Urothelium cell line (cell line): ENCODE data around the gene PCDHA10.

Experiments used
- DNase-seq: peaks from one replicate; pipeline ENCODE4 v3.0.0; 2011; ENCODE audit warnings: low spot score, mixed read lengths
- FAIRE-seq: peaks from 2 replicates; lab custom pipeline; 2011; peaks lifted over from hg19 to GRCh38; lab: Jason Lieb, UNC

PCDHA10 gene

DNA sequence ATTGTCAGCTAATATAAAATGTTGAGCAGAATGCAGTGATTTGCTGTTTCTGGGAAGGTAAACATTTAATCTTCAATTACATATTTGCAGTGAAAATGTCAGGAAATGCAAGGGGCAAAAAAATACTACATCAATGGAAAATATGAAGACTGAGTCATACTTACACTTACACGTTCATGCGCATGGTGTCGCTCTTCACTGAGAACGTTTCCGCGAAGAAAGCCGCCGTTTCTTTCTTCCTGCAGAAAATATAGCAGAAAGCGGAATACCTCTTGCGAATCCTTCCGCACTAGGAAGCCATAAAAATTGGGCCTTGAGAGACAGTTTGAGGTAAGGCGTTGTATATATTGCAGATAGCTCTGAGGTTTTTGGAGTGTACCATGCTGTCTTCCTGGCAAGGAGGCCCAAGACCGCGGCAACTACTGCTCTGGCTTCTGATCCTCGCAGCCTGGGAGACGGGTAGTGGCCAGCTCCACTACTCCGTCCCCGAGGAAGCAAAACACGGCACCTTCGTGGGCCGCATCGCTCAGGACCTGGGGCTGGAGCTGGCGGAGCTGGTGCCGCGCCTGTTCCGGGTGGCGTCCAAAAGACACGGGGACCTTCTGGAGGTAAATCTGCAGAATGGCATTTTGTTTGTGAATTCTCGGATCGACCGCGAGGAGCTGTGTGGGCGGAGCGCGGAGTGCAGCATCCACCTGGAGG is 26.3 kb downstream of the PCDHA10 start, which contains the start of gene PCDHA13:
PCDHA13 (plus strand) TSS at position 236 of the 702 bp plus-strand sequence; CDS start at position 381, 145 bp downstream.
- FAIRE-seq (no peak), DNase-seq (peak; percentile 12)

DNA sequence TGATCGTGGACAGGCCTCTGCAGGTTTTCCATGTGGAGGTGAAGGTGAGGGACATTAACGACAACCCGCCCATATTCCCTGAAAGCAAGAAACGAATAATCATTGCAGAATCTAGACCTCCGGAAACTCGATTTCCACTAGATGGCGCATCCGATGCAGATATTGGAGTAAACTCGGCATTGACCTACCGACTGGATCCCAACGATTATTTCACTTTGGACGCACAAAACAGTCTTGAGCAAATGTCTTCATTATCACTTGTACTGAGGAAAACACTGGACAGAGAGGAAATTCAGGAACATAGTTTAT is 26.8 kb downstream of the PCDHA10 start:
- peak; percentile 10 for DNase-seq
- FAIRE-seq = no peak

- FAIRE-seq = no peak
These were observed 27.7 kb downstream of the PCDHA10 start for GRCh38 chr5:140883373-140883772.

DNA sequence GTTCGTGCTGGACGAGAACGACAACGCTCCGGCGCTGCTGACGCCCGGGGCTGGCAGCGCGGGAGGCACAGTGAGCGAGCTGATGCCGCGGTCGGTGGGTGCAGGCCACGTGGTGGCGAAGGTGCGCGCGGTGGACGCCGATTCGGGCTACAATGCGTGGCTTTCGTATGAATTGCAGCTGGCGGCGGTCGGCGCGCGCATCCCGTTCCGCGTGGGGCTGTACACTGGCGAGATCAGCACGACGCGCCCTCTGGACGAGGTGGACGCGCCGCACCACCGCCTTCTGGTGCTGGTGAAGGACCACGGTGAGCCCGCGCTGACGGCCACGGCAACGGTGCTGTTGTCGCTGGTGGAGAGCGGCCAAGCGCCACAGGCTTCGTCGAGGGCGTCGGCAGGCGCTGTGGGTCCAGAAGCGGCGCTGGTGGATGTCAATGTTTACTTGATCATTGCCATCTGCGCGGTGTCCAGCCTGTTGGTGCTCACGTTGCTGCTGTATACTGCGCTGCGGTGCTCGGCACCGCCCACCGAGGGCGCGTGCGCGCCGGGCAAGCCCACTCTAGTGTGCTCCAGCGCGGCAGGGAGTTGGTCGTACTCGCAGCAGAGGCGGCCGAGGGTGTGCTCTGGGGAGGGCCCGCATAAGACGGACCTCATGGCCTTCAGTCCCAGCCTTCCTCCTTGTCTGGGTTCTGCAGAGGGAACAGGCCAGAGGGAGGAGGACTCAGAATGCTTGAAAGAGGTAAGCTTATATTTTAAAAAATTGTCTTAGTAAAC is 28.4 kb downstream of the PCDHA10 start:
- DNase-seq (no peak), FAIRE-seq (no peak)

More at GRCh38 chr5:140883373-140883772, 27.7 kb downstream of the PCDHA10 start:
- DNase-seq = no peak

- DNase-seq = no peak
- no peak for FAIRE-seq
These were observed 60.6 kb downstream of the PCDHA10 start for GRCh38 chr5:140916325-140916724.
